Stimulated activated CD4-positive, alpha-beta T cell treated with anti-CD3 and anti-CD28 coated beads, TNF-alpha, amount 100 ng/mL, for 48 hours (primary cell): ENCODE data around the gene TRIM65.
"Not testable (repeated sequence)": the region's sequence is repeated elsewhere in the genome, so short reads cannot be mapped to it uniquely, and the experiment has no call there.

ENCODE experiments used
- DNase-seq, 3 donors: peaks; one replicate each; pipeline ENCODE4 v3.0.0-alpha.2; 2020; ENCODE audit warnings: low read depth in 3 of 3

TRIM65 gene

GRCh38 chr17:75895370-75896155 lies 1.2 kb downstream of the TRIM65 start:
- DNase-seq = no peak

GRCh38 chr17:75894049-75894733 lies 2.6 kb downstream of the TRIM65 start:
- DNase-seq = no peak

DNA sequence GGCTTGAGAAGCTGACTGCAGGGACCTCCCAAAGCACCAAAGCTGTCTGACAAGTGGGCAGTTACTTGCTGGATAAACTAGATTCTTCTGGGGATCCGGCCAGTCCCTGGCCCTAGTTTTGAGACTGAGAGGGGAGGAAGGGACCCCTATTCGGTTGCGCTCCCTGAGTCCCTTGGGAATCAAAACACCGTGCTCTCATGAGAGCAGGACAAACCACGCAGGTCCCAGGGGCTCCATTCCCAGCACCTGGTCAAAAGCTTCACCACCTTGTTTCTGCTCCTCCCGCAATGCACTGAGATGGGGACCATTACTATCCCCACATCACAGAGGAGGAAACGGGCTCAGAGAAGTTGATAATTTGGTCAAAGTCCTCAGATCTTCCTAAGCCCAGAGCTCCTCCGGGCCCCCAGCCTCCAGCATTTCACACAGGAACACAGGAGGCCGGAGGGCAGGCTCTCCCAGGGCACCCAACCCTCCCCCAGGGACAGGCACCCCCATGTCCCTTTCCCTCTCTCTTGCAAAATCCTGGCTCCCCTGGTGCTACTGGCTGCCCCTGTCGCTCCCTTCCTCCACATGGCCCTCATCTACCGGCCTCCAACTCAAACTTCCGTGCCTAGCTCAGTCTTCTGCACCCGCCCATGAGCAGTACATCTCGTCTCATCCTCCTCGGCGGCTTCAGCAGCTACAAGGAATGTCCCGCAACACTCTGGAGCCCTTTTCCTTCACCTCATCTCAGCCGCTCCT lies 3.3 kb downstream of the TRIM65 start:
- no peak for DNase-seq

GRCh38 chr17:75892556-75893224 lies 4.1 kb downstream of the TRIM65 start:
- no peak for DNase-seq

- DNase-seq = no peak
Observed at GRCh38 chr17:75891605-75892555, 4.9 kb downstream of the TRIM65 start.

GRCh38 chr17:75891022-75891604 lies 5.6 kb downstream of the TRIM65 start:
- DNase-seq = no peak

GRCh38 chr17:75889454-75889853 lies 7.3 kb downstream of the TRIM65 start:
- DNase-seq = no peak

- DNase-seq = no peak
Observed at GRCh38 chr17:75888484-75888883, 8.3 kb downstream of the TRIM65 start.

DNA sequence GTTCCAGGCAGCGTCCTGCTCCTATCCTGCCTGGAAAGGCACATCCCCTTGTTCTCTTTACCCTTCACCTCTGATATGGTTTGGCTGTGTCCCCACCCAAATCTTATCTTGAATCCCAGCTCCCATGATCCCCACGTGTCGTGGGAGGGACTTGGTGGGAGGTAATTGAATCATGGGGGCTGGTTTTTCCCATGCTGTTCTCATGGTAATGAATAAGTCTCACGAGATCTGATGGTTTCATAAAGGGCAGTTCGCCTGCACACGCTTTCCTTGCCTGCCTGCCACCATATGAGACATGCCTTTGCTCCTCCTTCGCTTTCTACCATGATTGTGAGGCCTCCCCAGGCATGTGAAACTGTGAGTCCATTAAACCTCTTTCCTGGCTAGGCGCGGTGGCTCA lies 10.9 kb downstream of the TRIM65 start:
- DNase-seq = not testable (repeated sequence)

GRCh38 chr17:75885431-75885830 lies 11.3 kb downstream of the TRIM65 start:
- no peak for DNase-seq

GRCh38 chr17:75881678-75882454 lies 14.9 kb downstream of the TRIM65 start:
- no peak for DNase-seq

GRCh38 chr17:75880266-75880665 lies 16.5 kb downstream of the TRIM65 start:
- DNase-seq = no peak

DNA sequence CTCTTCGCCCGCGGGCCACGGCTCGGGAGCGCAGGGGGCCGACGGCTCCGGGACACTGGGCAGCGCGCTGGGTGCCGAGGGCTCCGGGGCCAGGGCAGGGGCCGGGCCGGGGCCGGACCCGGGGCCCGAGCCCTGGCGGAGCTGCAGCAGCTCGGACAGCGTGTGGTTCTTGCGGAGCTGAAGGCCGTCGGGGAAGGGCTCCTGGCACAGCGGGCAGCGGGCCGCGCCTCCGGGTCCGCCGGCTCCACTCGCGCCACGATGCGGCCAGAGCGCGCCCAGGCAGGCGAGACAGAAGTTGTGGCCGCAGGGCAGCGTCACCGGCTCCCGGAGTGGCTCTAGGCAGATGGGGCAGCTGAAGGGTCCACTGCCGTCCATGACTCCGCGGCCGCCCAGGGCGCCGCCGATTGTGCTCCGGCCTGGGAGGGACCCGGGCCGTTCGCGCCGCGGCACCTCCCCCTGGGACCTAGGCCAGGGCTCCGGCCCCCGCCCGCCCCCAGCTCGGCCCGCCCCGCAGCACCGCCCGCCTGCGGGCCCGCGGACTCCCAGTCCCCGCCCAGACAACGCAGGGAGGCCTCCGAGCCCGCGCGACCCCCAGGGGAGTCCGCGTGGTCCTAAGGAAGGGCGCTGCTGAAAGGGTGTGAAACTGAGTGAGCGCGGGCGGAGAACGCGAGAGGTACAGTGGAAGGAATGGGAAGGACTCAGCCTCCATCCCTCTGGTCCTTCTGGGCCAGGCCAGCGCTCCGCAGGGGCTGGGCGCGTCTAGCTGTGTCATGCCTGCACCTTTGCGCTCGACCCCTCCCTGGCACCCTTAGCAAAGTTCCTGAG lies 18.4 kb downstream of the TRIM65 start, which contains the start of gene TRIM47:
Gene TRIM47, minus strand, starts transcription at position 408 of the 825 bp plus-strand sequence. Its CDS starts 33 bp downstream, at position 375.
- DNase-seq = no peak

DNA sequence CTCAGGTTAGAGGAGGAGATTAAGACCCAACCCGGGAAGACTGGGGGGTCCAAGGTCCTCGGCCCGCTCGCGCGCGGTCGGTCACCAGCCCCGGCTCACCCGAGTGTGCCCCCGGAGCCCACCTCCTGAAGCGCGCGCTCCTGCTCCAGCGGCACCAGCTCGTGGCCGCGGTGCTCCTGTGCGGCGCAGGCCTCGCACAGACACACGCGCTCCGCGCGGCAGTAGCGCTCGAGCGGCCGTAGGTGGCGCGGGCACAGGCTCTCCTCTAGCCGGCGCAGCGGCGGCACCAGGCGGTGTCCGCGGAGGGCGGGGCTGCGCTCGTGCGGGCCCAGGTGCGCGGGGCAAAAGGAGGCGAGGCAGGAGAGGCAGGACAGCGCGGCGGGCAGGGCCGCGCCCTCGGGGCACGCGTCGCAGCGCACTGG lies 19.0 kb downstream of the TRIM65 start:
- DNase-seq = peak in 2 of 3 donors; percentile 55 to 56

GRCh38 chr17:75876938-75877751 lies 19.6 kb downstream of the TRIM65 start:
- no peak for DNase-seq

DNA sequence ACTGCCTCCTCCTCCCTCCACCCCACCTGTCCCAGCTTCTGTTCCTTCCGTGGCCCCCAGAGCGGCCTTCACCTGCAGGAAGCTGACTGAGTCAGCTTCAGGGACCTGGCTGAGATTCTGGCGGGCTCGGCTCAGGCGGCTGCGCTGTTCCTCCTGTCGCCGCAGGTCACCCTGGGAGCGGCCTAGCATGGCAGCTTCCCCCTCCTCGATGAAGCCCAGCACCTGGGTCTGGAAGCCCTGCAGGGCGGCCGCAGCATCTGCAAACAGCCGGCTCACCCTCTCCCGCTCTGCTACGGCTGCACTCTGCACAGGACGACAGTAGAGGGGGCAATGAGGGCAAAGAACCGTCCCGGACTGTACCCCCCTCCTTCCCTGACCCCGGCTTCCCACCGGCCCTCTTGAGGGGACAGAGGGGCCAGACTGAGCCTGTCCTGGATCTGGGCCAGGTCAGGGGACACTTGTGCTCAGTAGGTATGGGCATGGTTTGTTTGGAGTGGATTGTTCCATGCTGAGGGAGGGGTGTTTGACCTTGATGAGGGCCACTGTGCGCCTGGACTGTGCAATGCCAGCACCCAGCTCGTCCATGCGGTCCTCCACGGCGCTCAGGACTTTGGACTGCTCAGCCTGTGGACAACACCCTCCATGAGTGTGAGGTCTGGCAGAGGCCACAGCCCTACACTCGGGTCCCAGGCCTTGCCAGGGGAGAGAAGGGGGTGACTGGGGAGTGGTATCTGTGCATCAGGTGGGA lies 20.4 kb downstream of the TRIM65 start:
- DNase-seq = peak in 1 of 3 donors; percentile 64

- no peak for DNase-seq
Observed at GRCh38 chr17:75875940-75876189, 20.9 kb downstream of the TRIM65 start.
